Posterior vena cava (tissue), 2 donors: ENCODE results near the gene SUSD5. TPM values are rescaled to one million over a fixed set of nuclear protein-coding genes. Genes with fewer than 3 reads are reported as not detected.
"Not testable (repeated sequence)": the region's sequence is repeated elsewhere in the genome, so short reads cannot be mapped to it uniquely, and the experiment has no call there.

Source experiments
- DNase-seq: peaks from one replicate; pipeline ENCODE4 v3.0.0-alpha.2; 2020; ENCODE audit warnings: low spot score
- intact Hi-C, 2 donors: fragments of 100-400 bp; cut with DNase I; formaldehyde crosslinking; loops; one replicate each; pipeline versions ENCODE4 v1.14.1 to v1.14.2; 2022 to 2023
- total RNA-seq, 2 donors: library from RNA; stranded (reverse); fragmentation: NEBNext Ultra II Directional; extraction: Animal tissue kit (Norgen Biotek cat#: 25700); gene quantifications; one replicate each; pipeline ENCODE4 v1.2.1, GENCODE V29; 2021
- donor health status: DM: yes; HTN: yes; CAD: no.
- donor health status: DM: yes; HTN: yes; CAD: no.

SUSD5 gene
- total RNA-seq, 2 donors from 2014 or later = 3.7 to 4.0 TPM

DNA sequence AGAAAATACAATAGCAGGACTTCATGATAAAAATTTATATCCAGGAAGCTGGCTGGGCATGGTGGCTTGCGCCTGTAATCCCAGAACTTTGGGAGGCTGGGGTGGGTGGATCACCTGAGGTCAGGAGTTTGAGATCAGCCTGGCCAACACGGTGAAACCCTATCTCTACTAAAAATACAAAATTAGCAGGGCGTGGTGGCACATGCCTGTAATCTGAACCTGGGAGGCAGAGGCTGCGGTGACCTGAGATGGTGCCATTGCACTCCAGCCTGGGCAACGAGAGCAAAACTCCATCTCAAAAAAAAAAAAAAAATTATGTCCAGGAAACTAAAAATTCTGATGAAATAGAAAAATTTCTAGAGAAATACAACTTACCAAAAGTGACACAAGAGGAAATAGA lies 56.0 kb downstream of the SUSD5 start:
- DNase-seq, intact Hi-C loops: not testable (repeated sequence)

DNA sequence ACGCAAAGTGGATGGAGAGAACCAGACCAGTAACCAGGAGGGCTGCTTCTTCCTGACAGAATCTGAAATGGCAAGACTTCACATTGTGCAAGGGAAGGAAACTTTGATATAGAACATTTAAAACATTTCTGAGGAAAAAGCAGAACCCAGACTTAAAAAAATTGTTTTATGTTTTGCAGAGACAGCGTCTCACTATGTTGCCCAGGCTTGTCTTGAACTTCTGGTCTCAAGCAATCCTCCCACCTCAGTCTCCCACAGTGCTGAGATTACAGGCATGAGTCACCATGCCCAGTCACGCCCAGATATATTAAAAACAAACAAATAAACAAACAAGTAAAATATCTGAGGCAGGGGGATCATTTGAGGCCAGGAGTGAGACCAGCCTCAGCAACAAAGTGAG lies 58.6 kb downstream of the SUSD5 start:
- no peak for DNase-seq
- intact Hi-C loops = no loop called here

DNA sequence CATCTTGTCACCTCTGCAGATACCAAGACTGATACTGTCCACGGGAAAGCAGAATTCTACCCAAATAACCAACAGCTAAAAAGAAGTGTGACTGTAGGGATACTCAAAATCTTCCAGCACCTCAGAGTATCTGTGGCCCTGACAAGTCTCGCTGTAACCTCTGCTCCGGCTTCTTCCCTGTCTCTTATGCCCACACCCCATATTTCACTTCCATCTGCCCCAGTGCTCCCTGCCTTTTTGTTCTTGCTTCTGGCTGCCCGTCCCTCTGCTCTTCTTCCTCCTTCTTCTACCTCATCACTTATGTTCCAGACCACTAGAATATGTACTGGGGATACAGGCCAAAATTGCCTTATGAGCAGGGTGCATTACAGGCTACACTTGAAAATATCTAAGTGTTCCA lies 59.4 kb downstream of the SUSD5 start:
- intact Hi-C loops = no loop called here
- DNase-seq = no peak

DNA sequence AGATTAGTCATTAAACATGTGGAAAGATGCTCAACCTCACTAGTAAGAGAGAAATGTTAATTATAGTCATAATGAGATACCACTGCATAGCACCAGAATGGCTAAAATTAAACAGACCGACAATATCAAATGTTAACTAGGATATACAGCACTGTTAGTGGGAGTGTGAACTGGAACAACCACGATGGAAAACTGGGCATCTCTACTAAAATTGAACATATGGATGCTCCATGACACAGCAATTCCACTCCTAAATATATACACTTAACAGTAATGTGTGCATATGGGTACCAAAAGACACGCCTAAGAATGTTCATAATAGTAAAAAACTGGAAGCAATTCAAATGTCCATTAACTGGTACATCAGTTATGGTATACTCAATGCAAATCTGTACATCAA lies 63.3 kb downstream of the SUSD5 start:
- intact Hi-C loops = no loop called here
- no peak for DNase-seq

DNA sequence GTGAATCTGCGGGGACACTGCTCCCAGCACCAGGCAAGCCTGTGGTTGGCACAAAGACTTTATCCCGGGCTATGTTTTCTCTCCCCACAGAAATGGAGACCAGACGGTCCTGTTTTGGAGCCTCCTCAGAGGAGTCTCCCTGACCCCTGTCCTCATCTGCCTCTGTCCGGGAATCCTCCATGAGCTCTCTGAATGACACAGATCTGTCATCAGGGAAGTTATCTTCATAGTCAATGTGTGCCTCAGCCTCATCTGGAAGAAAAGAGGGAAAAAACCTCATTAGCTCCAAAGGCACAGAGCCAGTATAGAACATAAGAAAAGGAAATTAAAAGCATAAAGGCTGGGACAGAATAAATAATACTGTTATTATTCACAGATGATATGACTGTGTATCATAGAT lies 64.8 kb downstream of the SUSD5 start:
- DNase-seq = no peak
- intact Hi-C loops = no loop called here

DNA sequence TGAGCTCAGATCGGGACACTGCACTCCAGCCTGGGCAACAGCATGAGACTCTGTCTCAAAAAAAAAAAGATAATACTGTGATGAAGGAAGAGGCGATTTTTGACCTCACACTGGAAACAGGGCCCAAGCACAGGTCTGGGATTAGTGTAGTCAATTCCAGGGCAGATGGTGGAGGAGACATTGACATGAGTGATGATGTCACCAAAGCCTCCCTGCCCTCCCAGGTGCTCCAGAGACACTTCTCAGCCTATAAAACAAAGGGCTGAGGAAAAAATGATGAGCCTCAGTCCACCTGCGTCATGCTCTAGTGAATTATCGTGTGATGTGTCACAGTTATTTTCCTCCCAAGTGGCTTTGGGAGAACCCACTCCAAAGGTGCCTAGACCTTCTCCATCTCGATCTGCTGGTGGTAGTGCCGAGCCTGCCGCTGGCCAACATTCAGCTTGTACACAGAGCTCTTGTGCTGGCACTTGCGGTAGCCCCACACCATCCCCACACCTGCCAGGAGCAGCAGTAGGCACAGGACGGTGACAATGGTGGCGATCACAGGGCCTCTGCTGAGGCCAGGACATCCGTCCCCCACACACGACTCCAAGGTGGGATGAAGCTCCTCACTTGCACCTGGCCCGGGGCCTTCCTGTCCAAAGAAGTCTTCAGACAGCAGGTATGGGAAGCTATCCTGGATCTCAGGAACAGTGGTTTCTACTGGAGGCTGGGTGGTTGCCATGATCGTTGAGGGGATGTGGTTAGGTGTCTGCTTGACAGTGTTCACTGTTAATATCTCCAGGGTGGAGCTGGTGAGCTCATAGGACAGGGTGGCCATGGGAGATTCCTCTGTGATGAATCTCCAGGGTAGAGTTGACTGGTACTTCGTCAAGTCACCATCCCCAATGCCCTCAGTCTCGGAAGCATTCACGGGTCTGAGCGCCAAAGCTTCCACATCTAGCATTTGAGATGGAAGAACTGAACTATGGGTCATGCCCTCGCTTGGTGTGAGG lies 65.9 kb downstream of the SUSD5 start:
- intact Hi-C loops = no loop called here
- DNase-seq = no peak

DNA sequence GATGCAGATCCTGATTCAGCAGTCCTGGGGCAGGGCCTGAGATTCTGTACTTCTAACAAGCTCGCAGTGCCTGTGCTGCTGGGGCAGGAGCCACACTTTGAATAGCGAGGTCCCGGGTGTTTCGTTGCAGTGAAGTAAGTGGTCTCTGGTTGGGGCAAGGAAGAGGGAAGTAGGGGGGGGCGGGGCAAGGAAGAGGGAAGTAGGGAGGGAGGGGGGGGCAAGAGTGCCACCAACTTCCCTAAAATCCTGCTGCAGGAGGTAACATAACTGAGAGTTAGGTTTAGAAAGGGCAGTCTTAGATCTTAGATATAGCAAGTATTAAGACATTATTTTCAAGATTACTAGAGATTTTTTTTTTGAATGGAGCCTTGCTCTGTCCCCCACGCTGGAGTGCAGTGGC lies 69.3 kb downstream of the SUSD5 start:
- no peak for DNase-seq
- intact Hi-C loops = no loop called here

DNA sequence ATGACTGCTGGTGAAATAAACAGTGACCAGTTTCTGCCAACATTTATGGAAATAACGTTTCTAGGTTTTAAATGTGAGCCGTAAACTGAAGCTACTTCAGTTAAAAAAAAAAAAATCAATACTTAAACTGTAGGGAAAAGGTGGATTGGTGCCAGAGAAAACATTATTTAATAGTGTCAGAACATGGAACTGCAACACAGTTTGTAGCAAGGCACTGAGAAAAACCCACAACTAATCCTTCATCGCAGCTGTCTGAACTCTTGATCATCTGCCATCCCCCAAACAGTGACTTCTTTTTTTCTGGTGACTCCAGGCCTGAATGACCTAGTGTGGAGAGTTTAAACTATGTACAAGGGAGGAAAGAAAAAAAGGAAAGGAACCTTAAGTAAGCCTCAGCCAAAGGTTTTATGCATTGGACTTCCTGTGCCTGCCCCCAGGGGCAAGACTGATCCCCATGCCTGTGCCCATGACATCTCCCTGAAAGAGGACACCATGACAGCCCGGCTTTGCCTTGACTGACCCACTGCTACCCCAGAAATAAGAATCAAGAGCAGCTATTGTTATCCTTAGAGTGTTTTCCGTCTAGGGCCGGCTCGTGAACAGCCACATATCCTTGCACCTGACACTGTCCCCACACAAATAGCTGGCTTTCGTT lies 71.7 kb downstream of the SUSD5 start:
- no peak for DNase-seq

DNA sequence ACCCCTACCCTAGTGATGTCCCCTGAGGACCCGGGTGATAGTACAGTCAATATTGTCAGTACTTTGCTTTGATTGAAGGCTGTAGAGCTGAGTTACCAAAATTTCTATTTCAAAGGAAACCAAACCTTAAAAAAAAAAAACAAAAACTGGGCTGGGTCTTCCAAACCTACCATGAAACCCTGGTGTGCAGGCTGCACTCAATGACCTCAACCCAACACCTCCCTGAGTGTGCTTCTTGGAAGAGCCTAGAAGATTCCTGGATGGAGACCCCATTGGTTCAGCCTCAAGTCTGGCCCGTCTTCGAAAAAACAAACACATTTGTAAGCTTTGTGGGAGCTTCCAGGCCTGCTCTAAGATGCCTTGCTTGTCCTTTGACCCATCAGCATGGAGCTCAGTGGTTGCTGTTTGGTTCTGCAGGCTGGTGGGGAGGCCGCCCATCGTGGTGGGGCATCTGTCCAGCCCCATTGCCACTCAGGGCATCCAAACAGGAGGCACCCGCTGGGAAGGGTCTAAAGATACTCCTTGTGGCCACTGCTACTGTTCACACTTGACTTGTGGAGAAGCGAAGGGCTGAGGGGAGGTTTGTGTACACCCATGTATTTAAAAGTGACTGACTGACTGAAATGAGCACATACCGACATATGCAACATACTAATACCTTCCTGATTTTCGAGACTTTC lies 72.6 kb downstream of the SUSD5 start:
- intact Hi-C loops = no loop called here

More for the DNA sequence above, 71.7 kb downstream of the SUSD5 start:
- intact Hi-C loops = no loop called here

DNA sequence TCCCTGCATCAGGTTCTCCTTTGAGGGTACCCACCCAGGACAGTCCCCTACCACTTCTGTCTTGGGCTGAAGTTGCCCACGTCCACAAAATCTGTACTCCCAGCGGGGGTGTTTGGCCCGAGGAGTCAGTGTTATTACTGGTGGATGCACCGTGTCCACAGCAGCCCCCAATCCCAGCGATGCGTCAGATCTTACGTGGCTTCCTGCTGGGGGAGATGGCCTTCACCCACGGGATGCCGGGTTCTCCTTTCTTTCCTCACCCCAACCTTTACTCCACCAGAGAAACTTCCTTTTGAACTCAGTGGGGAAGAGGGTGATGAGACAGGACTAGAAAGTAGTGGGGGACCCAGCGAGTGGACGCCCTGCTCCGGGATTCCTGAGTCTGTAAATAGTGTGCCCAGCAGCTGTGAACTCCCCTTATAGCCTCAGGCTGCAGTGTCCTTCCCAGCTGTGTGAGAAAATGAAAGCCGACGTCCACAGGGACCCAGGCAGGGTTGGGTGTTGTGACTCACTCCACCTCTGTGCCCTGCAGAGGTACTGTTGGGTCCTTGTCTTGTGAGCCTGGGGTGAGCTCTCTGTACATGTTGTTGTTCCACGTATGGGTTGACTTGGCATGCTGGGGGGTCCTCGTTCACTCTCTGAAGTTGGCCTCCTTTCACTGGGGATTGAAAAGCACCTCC lies 73.2 kb downstream of the SUSD5 start:
- intact Hi-C loops = no loop called here
- no peak for DNase-seq

More for the DNA sequence above, 72.6 kb downstream of the SUSD5 start:
- DNase-seq = no peak

DNA sequence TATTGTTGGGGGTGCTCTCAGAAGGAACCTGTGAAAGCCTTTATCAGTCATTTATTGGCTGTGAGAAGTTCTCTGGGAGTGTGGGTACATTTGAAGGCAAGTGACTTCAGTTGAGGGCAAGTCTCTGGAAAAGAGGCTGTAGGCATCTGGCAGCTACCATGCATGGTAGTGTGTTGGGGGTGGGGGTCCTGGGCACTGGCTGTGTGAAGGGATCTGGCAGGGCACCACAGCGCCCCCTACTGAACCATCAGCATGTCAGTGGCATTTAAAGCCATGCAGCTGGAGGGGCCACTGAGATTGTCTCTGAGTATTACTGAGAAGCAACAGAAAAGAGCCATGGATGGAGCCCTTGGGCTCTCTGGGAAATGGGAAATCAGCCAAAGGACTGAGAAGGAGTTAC lies 74.2 kb downstream of the SUSD5 start:
- DNase-seq = no peak
- intact Hi-C loops = no loop called here

DNA sequence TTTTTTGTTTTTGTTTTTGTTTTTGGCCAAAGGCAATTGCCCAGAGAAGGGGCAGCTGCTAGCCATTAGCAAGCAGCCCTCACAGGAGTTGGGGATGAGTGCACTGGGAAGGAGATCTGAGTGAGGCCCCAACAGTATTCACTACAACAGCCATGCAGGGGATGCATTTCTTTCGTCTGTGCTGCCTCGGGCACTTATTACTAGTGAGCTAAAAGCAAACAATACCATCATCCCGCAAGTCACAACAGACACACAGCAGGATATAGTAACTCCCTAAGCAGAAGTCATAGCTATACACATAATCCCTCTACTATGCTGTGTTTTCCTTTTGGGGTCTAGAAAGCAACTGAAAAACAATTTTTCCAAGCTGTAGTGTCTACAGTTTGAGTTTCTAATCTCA lies 77.6 kb downstream of the SUSD5 start:
- DNase-seq = no peak
- intact Hi-C loops = no loop called here

DNA sequence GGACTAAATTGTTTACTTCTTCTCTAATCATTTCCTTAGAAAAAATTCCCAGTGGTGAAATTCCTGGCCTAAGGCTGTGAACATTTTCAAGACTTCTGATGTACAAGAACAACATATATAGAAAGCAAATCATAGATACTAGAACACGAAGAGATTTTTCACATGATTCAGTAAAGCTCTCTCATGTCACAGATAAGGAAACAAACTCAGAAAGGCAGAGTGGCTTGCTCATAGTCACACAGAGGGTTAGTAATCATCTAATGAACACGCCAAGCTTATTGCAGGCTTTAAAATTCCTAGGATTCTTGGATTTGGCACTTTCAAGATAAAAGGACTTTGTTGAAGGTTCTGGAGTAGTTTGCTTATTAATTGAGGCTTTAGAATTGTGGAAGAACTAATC lies 78.6 kb downstream of the SUSD5 start:
- no peak for DNase-seq
- intact Hi-C loops = no loop called here

DNA sequence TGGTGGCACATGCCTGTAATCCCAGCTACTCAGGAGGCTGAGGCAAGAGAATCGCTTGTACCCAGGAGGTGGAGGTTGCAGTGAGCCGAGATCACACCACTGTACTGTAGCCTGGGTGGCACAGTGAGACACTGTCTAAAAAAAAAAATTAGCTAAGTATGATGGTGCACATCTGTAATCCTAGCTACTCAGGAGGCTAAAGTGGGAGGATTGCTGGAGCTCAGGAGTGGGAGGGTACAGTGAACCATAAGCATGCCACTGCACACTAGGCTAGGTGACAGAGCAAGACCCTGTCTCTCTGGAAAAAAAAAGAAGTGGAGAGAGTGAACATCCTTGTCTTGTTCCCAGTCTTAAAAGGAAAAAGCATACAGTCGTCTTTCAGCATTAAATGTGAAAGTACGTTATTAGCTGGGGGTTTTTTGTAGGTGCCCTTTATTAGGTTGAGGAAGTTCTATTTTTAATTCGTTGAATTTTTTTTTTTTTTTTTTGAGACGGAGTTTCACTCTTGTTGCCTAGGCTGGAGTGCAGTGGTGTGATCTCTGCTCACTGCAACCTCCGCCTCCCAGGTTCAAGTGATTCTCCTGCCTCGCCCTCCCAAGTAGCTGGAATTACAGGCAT lies 79.5 kb downstream of the SUSD5 start:
- intact Hi-C loops, DNase-seq: not testable (repeated sequence)

DNA sequence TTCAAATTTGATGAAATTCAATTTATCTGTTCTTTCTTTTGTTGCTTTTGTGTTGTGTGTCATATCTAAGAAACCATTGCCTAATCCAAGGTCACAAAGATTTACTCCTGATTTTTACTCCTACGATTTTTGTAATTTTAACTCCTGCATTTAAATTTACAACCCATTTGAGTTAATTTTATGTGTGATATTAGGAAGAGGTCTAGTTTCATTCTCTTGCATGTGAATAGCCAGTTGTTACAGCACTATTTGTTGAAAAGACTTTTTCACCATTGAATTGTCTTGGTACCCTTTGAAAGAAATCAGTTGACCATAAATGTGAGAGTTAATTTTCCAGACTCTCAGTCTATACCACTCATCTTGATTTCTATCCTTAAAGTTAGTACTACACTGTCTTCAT lies 80.9 kb downstream of the SUSD5 start:
- no peak for DNase-seq
- intact Hi-C loops = no loop called here

DNA sequence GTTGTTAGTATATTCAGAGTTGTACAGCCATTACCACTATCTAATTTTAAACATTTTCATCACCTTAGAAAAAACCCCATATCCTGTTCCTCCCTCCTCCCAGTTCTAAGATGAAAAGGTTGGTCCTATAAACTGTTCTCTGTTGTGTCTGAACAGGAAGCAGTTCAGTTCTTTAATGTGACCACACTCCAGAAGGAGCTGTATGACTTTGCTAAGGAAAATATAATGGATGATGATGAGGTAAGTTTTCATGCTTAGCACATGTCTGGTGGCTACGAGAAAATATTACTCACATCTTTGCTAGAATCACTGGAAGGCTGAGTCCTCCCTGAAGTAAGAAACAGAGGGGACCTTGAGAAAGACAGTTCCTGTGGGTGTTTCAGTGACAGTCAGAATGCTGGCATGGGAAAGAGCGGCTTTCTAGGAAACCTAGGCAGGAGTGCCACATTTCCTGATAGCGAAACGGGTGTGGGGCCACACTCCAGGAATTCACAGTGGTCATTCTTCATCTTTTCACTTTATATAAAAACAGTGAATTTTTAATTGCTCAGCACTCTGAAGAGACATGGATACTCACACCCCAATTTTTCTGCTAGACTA lies 84.5 kb downstream of the SUSD5 start:
- DNase-seq = no peak
- intact Hi-C loops = loop anchor here (5.0 kb wide), 1 partner anchor 238 kb away; no protein-coding TSS in a partner anchor

DNA sequence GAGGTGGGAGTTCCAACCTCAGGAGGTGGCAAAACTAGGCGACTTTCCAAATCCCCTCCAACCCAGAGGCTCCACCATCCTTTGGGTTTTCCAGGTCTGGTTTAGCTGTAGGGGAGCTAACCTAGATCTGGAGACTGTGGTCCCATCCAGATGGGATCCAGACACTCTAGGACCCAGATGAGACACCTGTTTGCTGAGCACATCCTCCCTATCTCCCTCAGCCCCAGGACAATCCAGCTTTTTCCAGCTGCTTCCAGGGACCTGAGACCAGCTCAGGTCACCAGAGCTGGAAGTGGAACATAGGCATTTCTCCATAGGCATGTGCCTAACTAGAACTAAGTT lies 86.6 kb downstream of the SUSD5 start:
- intact Hi-C loops = loop anchor here (5.0 kb wide), 1 partner anchor 240 kb away; no protein-coding TSS in a partner anchor
- no peak for DNase-seq

DNA sequence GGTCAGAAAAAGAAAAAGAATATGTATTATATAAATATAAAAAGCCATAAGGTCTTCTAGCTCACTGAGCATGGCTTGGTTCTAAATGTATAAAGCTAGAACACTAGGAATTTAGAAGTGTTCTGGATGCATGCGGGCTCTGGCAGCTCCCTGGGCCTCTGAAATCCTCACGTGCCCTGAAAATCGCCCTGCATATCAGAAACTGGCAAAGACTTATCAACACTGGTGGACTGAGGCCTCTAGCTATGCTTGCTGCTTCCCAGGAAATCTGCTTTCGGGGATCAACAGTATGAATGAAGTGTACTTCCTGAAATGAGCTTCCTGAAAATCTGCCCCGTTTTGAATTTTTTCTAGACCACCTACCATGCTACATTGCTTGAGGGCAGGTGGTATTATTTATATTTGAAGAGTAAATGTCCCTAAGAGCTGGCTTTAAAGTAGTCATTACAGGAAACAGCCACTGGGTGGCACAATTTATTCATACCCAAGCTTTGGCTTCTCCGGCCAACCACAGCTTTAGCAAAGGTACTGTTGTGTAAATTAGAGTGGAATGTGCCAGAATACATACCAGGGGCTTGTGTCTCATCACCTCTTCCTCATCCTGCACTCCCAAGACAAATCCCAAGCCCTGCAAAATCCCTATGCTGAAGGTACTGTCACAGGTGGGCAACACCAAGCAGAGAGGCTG lies 87.1 kb downstream of the SUSD5 start:
- DNase-seq = no peak
- intact Hi-C loops = loop anchor here (5.0 kb wide), 1 partner anchor 241 kb away; no protein-coding TSS in a partner anchor
